ENCODE measurements around the gene TUT1.
"Not testable (repeated sequence)": the region's sequence is repeated elsewhere in the genome, so short reads cannot be mapped to it uniquely, and the experiment has no call there.

Gene TUT1

DNA sequence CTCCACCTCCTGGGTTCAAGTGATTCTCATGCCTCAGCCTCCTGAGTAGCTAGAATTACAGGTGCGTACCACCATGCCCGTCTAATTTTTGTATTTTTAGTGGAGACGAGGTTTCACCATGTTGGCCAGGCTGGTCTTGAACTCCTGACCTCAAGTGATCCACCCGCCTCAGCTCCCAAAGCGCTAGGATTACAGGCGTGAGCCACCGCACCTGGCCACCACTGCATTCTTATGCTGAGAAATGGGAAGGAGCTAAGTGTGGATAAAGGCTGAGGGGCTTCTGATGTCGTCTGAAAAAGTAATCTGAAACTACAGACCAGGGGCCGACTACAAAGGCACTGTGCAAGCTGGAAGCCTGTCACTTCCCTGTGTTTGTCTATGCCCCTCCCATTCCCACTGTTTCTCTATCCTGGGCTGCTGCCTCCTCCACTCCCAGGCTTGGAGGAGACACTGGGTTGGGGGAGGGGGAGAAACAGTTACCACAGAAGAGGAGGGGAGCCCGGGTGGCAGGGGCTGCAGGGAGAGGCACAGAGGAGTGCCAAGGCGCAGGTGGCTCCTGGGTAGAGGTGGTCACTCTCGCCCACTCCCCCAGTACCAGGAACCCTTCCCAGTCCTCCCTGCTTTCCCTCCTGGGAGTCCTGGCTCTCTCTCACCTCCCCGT is 13.3 kb upstream of the TUT1 start:
- DNase-seq: no peak

DNA sequence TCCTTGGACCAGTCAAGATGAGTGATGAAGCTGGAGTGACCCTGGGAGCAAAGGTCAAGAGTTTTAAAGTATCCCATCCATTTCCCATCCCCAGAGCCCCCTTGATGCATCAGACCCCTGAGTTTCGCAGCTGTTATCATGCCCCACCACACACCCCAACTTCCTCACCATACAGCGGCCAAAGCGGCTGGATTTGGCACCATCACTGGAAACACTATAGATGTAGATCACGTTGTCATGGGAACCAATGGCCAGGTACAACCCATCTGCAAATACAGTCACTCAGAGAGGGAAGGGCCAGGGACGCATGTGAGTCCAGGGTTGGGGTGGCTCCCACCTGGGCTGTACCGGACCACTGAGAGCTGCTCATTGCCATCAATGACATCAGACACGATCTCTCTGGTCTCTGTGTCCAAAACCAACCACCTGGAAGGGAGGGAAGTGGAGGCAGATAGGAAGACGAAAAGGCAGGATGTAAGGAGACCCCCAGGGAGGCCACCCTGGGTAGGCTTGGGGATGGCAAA is 12.5 kb upstream of the TUT1 start:
- DNase-seq: no peak

DNA sequence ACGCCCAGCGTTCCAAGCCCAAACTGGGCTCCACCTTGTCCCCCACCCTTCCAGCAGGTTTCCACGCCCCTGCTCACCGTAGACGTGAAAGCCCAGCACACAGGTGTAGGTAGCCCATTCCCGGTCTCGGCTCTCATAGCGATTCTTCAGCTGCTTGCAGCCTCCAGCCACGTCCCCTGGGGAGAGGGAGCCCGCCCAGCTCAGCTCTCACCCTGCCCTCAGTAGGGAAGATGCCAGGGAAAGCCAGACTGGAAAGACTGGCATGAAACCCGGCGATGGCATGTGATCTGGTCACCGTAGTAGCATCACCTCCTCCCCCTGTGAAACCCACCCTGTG is 11.7 kb upstream of the TUT1 start:
- DNase-seq: no peak

DNA sequence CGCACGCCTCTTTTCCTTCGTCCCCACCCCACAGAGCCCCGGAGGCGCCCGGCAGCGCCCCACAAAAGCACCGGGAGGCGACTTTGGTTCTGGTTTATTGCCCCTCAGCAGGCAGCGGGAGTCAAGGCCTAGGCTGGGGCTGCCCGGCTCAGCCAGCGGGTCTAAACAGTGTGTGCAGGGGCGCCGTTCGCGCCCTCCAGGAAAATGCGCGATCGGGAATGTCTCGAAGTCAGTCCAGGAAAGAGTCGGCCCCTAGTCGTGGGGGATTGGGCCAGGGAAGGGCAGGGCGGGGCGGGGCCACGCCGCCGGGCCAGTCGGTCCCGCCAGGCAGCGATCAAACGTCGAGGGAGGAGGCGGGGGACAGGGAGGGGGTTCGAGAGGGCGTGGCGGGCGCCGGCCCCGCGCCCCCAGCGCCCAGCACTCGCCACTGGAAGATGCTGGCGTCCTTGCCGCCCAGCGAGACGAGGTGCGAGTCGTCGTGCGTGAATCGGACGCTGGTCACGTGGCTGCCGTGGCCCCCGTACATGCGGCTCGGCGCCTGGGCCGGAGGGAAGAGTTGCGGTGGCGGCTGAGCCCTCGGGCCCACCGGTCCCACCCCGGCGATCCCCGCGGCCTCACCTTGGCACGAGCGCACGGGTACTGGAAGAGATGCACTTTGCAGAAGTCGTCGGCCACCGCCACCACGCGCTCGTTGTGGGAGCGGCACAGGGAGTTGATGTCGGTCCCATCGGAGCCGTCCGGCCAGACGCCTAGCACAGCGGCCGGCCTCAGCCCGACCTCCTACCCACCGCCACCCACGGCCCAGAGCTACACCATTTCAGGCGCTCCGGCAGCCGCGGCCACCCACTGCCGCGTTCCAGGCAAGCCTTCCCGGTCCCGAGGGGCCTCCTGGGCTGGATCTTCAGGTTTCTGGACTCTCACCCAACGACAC is 11.1 kb upstream of the TUT1 start:
- DNase-seq: no peak

DNA sequence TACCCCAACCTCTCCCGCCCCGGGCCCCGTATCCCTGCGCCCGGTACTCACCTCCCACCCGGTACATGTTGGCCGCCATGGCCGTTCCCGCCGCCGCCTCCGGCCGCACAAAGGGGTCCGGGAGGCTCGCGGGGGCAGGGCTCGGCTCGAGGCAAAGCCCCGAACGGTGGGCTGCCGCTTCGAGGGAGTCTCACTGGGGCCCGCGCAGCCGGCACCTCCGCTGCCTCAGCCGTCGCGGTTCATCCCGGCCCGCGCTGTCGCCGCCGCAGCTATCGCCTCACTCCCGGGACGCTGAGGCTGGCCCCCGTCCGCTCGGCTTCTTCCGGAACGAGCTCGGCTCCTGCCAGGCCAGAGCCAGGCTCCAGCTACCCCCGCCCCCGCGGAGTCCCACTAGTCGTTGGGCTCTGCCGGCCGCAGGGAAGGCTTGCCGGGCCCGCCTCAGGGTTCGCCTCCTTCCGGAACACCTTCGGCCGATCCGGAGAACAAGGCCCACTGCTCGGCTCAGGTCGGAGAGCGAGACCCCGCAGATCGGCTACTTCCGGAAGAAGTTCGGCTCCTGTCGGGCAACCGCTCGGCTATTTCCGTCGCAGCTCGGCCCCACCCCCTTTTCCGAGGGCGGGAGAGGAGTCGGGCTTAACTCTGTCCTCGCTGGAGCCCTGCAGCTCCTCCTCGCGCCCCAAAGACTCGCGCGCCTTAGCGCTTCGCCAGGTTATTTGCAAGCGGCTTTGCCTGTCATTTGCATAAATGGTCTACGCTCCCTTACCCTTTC is 10.2 kb upstream of the TUT1 start, which contains the start of gene MTA2:
MTA2 (minus strand) TSS at position 494 of the 769 bp plus-strand sequence; CDS start at position 79, 415 bp downstream.
- peak; percentile 100 for DNase-seq

DNA sequence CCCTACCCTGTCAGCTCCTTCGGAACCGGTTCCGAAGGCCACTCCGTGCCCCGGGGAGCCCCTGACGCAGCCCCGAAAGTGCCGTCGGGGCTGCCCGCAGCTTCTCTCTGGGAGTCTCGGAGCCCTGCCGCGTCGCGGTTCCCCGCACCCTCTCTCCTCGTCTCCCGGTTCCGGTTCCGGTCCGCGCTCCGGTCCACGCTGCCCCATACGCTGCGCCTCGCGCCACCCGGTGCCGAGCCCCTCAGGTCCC is 9.7 kb upstream of the TUT1 start:
- no peak for DNase-seq

- DNase-seq: no peak
Measured at GRCh38 chr11:62600367-62601121, 9.2 kb upstream of the TUT1 start.

GRCh38 chr11:62599901-62600300 is 8.6 kb upstream of the TUT1 start:
- no peak for DNase-seq

DNA sequence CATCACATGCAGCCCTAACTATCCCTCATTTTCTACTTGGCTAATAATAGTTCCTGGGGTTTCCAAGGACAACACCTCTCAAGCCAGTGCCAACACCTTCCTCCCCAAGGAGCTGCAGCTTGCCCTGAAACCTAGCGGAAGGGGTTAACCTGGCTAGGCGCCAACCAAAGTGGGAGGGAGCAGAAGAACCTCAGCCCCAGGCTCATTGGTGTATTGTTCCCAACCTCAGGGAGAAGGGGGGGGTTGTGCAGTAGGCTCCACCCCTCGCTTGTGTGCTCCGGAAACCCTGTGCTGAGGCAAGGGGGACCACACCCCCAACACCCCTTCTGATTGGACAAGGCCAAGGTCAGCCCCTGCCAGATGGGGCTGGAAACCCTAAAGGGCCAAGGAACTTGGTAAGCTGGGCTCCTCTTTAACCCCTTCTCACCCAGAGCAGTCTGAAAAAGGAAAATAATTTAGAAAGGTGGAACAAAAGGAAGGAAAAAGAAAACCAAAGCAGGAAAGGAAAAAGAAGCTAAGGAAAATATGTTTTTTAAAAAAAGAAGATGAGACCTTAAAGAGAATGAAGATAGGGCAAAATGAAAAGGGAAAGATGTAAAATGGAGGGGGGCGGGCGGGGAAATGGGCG is 7.9 kb upstream of the TUT1 start:
- DNase-seq: peak; percentile 90

GRCh38 chr11:62595124-62595523 is 3.8 kb upstream of the TUT1 start:
- DNase-seq: no peak

DNA sequence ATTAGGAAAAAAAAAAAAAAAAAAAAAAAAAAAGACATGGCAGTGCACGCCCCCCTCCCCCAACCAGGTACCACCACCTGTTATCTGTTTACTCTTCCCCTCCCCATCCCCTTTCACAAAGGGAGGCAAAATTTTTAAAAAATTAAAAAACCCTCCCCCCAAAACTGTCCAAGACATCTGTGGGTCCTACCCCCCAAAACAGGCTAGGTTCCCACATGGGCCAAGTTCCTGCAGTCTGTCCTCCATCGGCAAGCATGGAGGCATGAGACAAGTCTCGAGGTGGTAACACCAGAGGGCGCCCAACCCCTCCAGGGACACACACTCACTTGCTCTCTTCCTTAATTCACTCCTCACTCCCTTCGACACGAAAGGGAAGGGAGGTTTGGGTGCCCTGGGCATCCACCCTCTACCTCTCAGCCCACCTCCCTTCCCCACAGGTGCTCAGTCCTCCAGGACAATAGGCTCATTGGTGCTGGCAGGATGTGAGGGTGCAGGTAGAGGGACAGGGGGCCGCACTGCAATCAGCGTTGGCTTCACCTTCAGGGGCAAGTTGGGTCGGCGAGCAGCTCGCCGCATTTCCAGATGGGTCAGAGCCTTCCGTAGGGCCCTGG is 2.2 kb upstream of the TUT1 start:
- DNase-seq: peak; percentile 74

GRCh38 chr11:62592989-62593421 is 1.7 kb upstream of the TUT1 start:
- DNase-seq: no peak

- no peak for DNase-seq
Measured at GRCh38 chr11:62592146-62592815, 958 bp upstream of the TUT1 start.

DNA sequence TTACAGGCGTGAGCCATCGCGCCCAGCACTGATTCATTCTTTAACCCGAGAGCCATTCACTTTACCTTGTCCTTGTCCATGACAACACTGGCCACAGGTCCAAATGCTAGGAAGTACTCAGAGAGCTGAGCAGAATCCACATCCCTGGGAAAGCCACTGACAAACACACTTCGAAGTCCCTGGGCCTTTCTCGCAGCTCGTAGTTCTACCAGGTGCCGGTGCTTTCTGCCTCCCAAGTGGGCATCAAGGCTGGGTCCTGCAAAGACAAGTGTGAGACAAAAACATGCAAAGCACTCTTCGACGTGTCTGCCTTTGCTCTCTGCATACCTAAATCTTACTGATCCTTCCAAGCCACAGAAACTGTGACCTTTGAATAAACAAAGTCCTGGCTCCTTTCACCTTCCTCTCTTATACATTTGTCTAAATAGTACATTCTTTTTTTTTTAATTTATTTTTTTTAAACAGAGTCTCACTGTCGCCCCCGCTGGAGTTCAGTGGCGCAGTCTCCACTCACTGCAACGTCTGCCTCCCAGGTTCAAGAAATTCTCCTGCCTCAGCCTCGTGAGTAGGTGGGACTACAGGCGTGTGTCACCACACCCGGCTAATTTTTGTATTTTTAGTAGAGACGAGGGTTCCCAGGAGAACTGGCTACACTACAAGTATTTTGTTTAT is 2.2 kb downstream of the TUT1 start:
- DNase-seq: no peak

DNA sequence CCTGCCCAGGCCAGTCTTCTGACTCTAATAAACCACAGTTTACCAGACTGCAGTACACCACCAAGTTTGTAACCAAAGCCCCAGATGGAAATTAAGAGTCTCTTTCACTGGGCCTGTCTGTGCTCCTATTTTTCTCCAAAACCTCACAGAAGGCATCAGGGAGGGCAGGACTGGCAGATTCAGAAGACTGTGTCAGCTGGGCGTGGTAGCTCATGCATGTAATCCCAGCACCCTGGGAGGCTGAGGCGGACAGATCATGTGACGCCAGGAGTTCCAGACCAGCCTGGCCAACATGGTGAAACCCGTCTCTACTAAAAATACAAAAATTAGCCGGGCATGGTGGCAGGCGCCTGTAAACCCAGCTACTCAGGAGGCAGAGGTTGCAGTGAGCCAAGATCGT is 6.0 kb downstream of the TUT1 start:
- not testable (repeated sequence) for DNase-seq

- DNase-seq: not testable (repeated sequence)
Measured at GRCh38 chr11:62581735-62582134, 9.6 kb downstream of the TUT1 start.

DNA sequence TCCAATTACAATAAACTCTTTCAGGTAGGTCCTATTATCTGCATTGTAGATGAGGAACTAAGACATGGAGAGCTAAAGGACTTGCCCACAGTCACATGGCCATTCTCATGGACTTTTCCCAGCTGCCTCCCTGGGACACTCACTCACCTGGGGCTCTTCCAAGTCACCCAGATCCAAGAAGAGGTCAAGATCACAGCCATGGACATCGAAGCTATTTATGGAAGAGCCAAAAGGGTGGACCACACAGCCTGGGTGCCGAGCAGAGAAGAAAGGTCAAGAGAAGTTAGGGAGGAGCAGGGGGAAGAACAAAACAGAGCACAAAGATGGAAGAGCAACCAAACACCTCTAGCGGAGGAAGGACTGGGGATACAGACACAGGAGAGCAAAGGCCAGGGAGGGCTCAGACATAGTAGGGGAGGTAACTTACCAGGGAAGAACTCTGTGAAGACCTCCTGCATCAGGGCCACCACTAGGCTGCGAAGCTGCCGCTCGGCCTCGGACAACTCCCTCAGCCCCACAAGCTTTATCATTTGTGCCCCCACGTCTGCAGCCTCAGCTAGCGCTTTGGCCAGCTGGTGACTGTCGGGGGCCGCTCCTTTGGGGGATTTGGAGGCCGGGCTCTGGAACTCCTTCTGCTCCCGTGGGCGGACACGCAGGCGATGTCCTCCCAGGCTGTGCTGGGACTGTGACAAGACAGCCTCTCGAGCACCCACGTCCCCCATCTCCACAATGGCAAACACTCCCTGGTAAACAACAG is 10.2 kb downstream of the TUT1 start:
- DNase-seq: no peak

GRCh38 chr11:62579252-62579651 is 12.1 kb downstream of the TUT1 start:
- DNase-seq: no peak

DNA sequence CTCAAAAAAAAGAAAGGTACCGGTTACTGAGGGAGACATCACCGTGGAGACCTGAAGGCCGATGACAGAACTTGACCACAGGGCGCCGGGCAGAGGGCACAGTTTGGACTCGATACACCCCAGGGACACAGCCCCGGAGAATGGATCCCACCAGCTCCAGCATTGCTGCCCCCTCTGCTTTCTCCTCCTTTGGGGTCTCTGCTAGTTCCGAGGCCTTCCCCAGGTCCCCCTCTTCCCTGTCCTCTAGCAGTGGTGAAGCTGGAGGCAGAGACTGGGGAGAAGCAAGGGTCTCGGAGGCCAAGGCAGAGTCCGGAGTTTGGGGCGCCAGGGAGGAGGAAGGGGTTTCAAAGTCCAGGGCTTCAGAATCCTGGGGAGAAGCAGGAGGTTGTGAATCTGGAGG is 12.8 kb downstream of the TUT1 start:
- DNase-seq: no peak

Measured in activated T-cell treated with anti-CD3 and anti-CD28 coated beads for 4 hours (primary cell).